Left ventricle myocardium inferior (tissue), 1 donor: Measurements from ENCODE around the gene CNGA1. TPM values are rescaled to one million over a fixed set of nuclear protein-coding genes. Genes with fewer than 3 reads are reported as not detected.

Source experiments
- DNase-seq: peaks from one replicate; pipeline ENCODE4 v3.0.0-alpha.2; 2020
- H3K27ac ChIP-seq: fragments of 200-600 bp; replicated peaks from 2 replicates; pipeline ENCODE4 v1.8.0; 2021
- H3K27me3 ChIP-seq: fragments of 200-600 bp; 2 replicates; pipeline ENCODE4 v1.8.0; 2021; ENCODE audit warnings: low read depth
- H3K36me3 ChIP-seq: fragments of 200-600 bp; 2 replicates; pipeline ENCODE4 v1.8.0; 2021
- H3K4me1 ChIP-seq: fragments of 200-600 bp; 2 replicates; pipeline ENCODE4 v1.8.0; 2021
- H3K4me3 ChIP-seq: fragments of 200-600 bp; 2 replicates; pipeline ENCODE4 v1.8.0; 2021; ENCODE audit warnings: mild to moderate bottlenecking, moderate library complexity
- H3K9me3 ChIP-seq: fragments of 200-600 bp; replicated peaks from 2 replicates; pipeline ENCODE4 v1.8.0; 2021
- CTCF ChIP-seq: fragments of 200-600 bp; IDR thresholded peaks from 2 replicates; pipeline ENCODE4 v1.8.0; 2021; ENCODE audit warnings: antibody characterized with exemption, mild to moderate bottlenecking, borderline replicate concordance
- intact Hi-C: fragments of 100-400 bp; cut with micrococcal nuclease; formaldehyde crosslinking; loops from one replicate; pipeline ENCODE4 v1.11.0; 2022
- total RNA-seq: library from RNA; stranded (reverse); fragmentation: NEBNext Ultra II Directional; extraction: Animal tissue kit (Norgen Biotek cat#: 25700); gene quantifications from one replicate; pipeline ENCODE4 v1.2.1, GENCODE V29; 2021
- donor health status: DM: no; HTN: yes; CAD: no; lungs with severe emphysema.

Gene CNGA1
- total RNA-seq, 1 donor from 2014 or later, result not detected

- DNase-seq, result no peak
- Histone ChIP-seq H3K9me3 (no peaks in the 10 kb centered on the region), H3K4me1 (peaks cover 12% of the 10 kb centered on the region), H3K27ac (peak overlapping the region; percentile 41), H3K4me3 (no peak overlapping the region), H3K27me3 (no peaks in the 10 kb centered on the region), H3K36me3 (no peaks in the 10 kb centered on the region)
- TF ChIP-seq CTCF, result no peak
- intact Hi-C loops, result no loop called here
Measured at GRCh38 chr4:48031802-48032525, 15.5 kb upstream of the CNGA1 start.

- H3K27ac ChIP-seq, result no peak overlapping the region
- intact Hi-C loops, result no loop called here
Measured at GRCh38 chr4:48030470-48030869, 14.0 kb upstream of the CNGA1 start.

GRCh38 chr4:48028696-48029095 lies 12.2 kb upstream of the CNGA1 start:
- Histone ChIP-seq H3K27ac (no peak overlapping the region), H3K36me3 (no peaks in the 10 kb centered on the region), H3K4me1 (peaks cover 18% of the 10 kb centered on the region), H3K9me3 (no peaks in the 10 kb centered on the region), H3K27me3 (no peaks in the 10 kb centered on the region), H3K4me3 (no peak overlapping the region)
- intact Hi-C loops, result no loop called here
- no peak for DNase-seq
- TF ChIP-seq CTCF, result no peak

More at GRCh38 chr4:48030470-48030869, 14.0 kb upstream of the CNGA1 start:
- Histone ChIP-seq H3K9me3 (no peaks in the 10 kb centered on the region), H3K36me3 (no peaks in the 10 kb centered on the region), H3K4me3 (no peak overlapping the region), H3K27me3 (no peaks in the 10 kb centered on the region), H3K4me1 (peaks cover 15% of the 10 kb centered on the region)
- DNase-seq, result no peak
- no peak for TF ChIP-seq CTCF

GRCh38 chr4:48027653-48028052 lies 11.2 kb upstream of the CNGA1 start:
- H3K4me3 ChIP-seq, result no peak overlapping the region
- no peaks in the 10 kb centered on the region for H3K27me3 ChIP-seq
- peaks cover 15% of the 10 kb centered on the region for H3K4me1 ChIP-seq
- H3K36me3 ChIP-seq, result no peaks in the 10 kb centered on the region
- DNase-seq, result no peak
- intact Hi-C loops, result no loop called here
- no peak for TF ChIP-seq CTCF
- H3K27ac ChIP-seq, result no peak overlapping the region
- H3K9me3 ChIP-seq, result no peaks in the 10 kb centered on the region

GRCh38 chr4:48025005-48025404 lies 8.5 kb upstream of the CNGA1 start:
- Histone ChIP-seq H3K27me3 (no peaks in the 10 kb centered on the region), H3K27ac (no peak overlapping the region), H3K4me1 (peaks cover 5% of the 10 kb centered on the region), H3K9me3 (no peaks in the 10 kb centered on the region), H3K36me3 (no peaks in the 10 kb centered on the region), H3K4me3 (no peak overlapping the region)
- no peak for DNase-seq
- intact Hi-C loops, result no loop called here
- TF ChIP-seq CTCF, result no peak
